HUES48 (cell line): ENCODE measurements around the gene TAB2.

ENCODE experiments used
- H3K27ac ChIP-seq: one replicate; pipeline ENCODE4 v1.7.0; 2013; ENCODE audit warnings: low read depth, low read length, inconsistent platforms
- H3K27me3 ChIP-seq: 2 replicates; pipeline ENCODE4 v1.6.1; 2013; ENCODE audit warnings: mild to moderate bottlenecking, low read length; ENCODE audit not compliant: control insufficient read depth, insufficient read depth
- H3K36me3 ChIP-seq: 2 replicates; pipeline ENCODE4 v1.6.1; 2013; ENCODE audit warnings: low read length; ENCODE audit not compliant: control insufficient read depth, insufficient read depth
- H3K4me1 ChIP-seq: 2 replicates; pipeline ENCODE4 v1.6.1; 2013; ENCODE audit warnings: mild to moderate bottlenecking, low read length; ENCODE audit not compliant: control insufficient read depth, insufficient read depth
- H3K4me3 ChIP-seq: 2 replicates; pipeline ENCODE4 v1.5.1; 2013; ENCODE audit warnings: mild to moderate bottlenecking, low read depth, low read length
- H3K9ac ChIP-seq: 2 replicates; pipeline ENCODE4 v1.6.1; 2013; ENCODE audit warnings: mild to moderate bottlenecking, low read depth, low read length, moderate library complexity
- H3K9me3 ChIP-seq: 2 replicates; pipeline ENCODE4 v1.6.1; 2013; ENCODE audit warnings: low read length; ENCODE audit not compliant: control insufficient read depth, insufficient read depth

Gene TAB2

GRCh38 chr6:149285626-149286025, 31.9 kb upstream of the TAB2 start:
- no peaks in the 10 kb centered on the region for H3K9me3 ChIP-seq
- no peak overlapping the region for H3K4me3 ChIP-seq
- no peaks in the 10 kb centered on the region for H3K4me1 ChIP-seq
- H3K27ac ChIP-seq = no peak overlapping the region
- H3K9ac ChIP-seq = no peak overlapping the region
- H3K36me3 ChIP-seq = no peaks in the 10 kb centered on the region
- H3K27me3 ChIP-seq = no peaks in the 10 kb centered on the region

- no peaks in the 10 kb centered on the region for H3K9me3 ChIP-seq
- no peak overlapping the region for H3K4me3 ChIP-seq
- H3K9ac ChIP-seq = no peak overlapping the region
- no peaks in the 10 kb centered on the region for H3K27me3 ChIP-seq
- H3K27ac ChIP-seq = no peak overlapping the region
- no peaks in the 10 kb centered on the region for H3K4me1 ChIP-seq
- no peaks in the 10 kb centered on the region for H3K36me3 ChIP-seq
Measured at GRCh38 chr6:149286905-149287304, 30.6 kb upstream of the TAB2 start.

GRCh38 chr6:149289192-149289781, 28.2 kb upstream of the TAB2 start:
- Histone ChIP-seq H3K4me1 (no peaks in the 10 kb centered on the region), H3K27me3 (no peaks in the 10 kb centered on the region), H3K27ac (no peak overlapping the region), H3K9ac (no peak overlapping the region), H3K9me3 (no peaks in the 10 kb centered on the region), H3K36me3 (no peaks in the 10 kb centered on the region), H3K4me3 (no peak overlapping the region)

- H3K9me3 ChIP-seq = no peaks in the 10 kb centered on the region
- H3K4me1 ChIP-seq = no peaks in the 10 kb centered on the region
- no peak overlapping the region for H3K9ac ChIP-seq
- H3K36me3 ChIP-seq = no peaks in the 10 kb centered on the region
- no peak overlapping the region for H3K27ac ChIP-seq
- H3K4me3 ChIP-seq = no peak overlapping the region
- no peaks in the 10 kb centered on the region for H3K27me3 ChIP-seq
Measured at GRCh38 chr6:149289966-149290365, 27.5 kb upstream of the TAB2 start.

GRCh38 chr6:149293244-149293643, 24.3 kb upstream of the TAB2 start:
- Histone ChIP-seq H3K27ac (no peak overlapping the region), H3K4me3 (no peak overlapping the region), H3K9ac (no peak overlapping the region), H3K9me3 (no peaks in the 10 kb centered on the region), H3K4me1 (no peaks in the 10 kb centered on the region), H3K27me3 (no peaks in the 10 kb centered on the region), H3K36me3 (no peaks in the 10 kb centered on the region)

GRCh38 chr6:149300563-149300962, 16.9 kb upstream of the TAB2 start:
- no peaks in the 10 kb centered on the region for H3K27me3 ChIP-seq
- no peak overlapping the region for H3K4me3 ChIP-seq
- no peaks in the 10 kb centered on the region for H3K36me3 ChIP-seq
- no peaks in the 10 kb centered on the region for H3K4me1 ChIP-seq
- no peak overlapping the region for H3K27ac ChIP-seq
- no peaks in the 10 kb centered on the region for H3K9me3 ChIP-seq
- H3K9ac ChIP-seq = no peak overlapping the region

GRCh38 chr6:149302723-149303122, 14.8 kb upstream of the TAB2 start:
- no peak overlapping the region for H3K27ac ChIP-seq
- H3K36me3 ChIP-seq = no peaks in the 10 kb centered on the region
- H3K27me3 ChIP-seq = no peaks in the 10 kb centered on the region
- H3K4me1 ChIP-seq = peaks cover 6% of the 10 kb centered on the region; the same call in 1 of the 2 replicates
- no peaks in the 10 kb centered on the region for H3K9me3 ChIP-seq
- no peak overlapping the region for H3K9ac ChIP-seq
- H3K4me3 ChIP-seq = no peak overlapping the region

GRCh38 chr6:149303468-149303867, 14.0 kb upstream of the TAB2 start:
- no peak overlapping the region for H3K9ac ChIP-seq
- peaks cover 6% of the 10 kb centered on the region; the same call in 1 of the 2 replicates for H3K4me1 ChIP-seq
- H3K27me3 ChIP-seq = no peaks in the 10 kb centered on the region
- no peak overlapping the region for H3K27ac ChIP-seq
- H3K9me3 ChIP-seq = no peaks in the 10 kb centered on the region
- no peaks in the 10 kb centered on the region for H3K36me3 ChIP-seq
- no peak overlapping the region for H3K4me3 ChIP-seq

- peaks cover 6% of the 10 kb centered on the region; the same call in 1 of the 2 replicates for H3K4me1 ChIP-seq
- no peak overlapping the region for H3K9ac ChIP-seq
- H3K27me3 ChIP-seq = no peaks in the 10 kb centered on the region
- no peak overlapping the region for H3K27ac ChIP-seq
- no peaks in the 10 kb centered on the region for H3K9me3 ChIP-seq
- no peaks in the 10 kb centered on the region for H3K36me3 ChIP-seq
- no peak overlapping the region for H3K4me3 ChIP-seq
Measured at GRCh38 chr6:149305372-149305771, 12.1 kb upstream of the TAB2 start.

- H3K9me3 ChIP-seq = no peaks in the 10 kb centered on the region
- no peak overlapping the region for H3K27ac ChIP-seq
- H3K27me3 ChIP-seq = no peaks in the 10 kb centered on the region
- peaks cover 11% of the 10 kb centered on the region; the same call in 1 of the 2 replicates for H3K4me1 ChIP-seq
- no peak overlapping the region for H3K9ac ChIP-seq
- H3K4me3 ChIP-seq = no peak overlapping the region
- H3K36me3 ChIP-seq = no peaks in the 10 kb centered on the region
Measured at GRCh38 chr6:149306967-149307366, 10.5 kb upstream of the TAB2 start.

GRCh38 chr6:149311293-149311692, 6.2 kb upstream of the TAB2 start:
- Histone ChIP-seq H3K4me3 (no peak overlapping the region), H3K36me3 (no peaks in the 10 kb centered on the region), H3K9ac (no peak overlapping the region), H3K9me3 (no peaks in the 10 kb centered on the region), H3K27me3 (no peaks in the 10 kb centered on the region), H3K27ac (no peak overlapping the region), H3K4me1 (peaks cover 18% of the 10 kb centered on the region)
